Mesenteric fat pad (tissue), 1 donor: ENCODE data around the gene CBFA2T3. TPM values are rescaled to one million over a fixed set of nuclear protein-coding genes. Genes with fewer than 3 reads are reported as not detected.

ENCODE experiments used
- DNase-seq: peaks from one replicate; pipeline ENCODE4 v3.0.0-alpha.2; 2020; ENCODE audit warnings: low spot score
- total RNA-seq: library from RNA; stranded (reverse); fragmentation: NEBNext Ultra II Directional; extraction: Animal tissue kit (Norgen Biotek cat#: 25700); gene quantifications from one replicate; pipeline ENCODE4 v1.2.1, GENCODE V29; 2021
- donor health status: DM: yes; HTN: yes; CAD: no.

Gene CBFA2T3
- total RNA-seq, 1 donor from 2014 or later = 8.5 TPM

- DNase-seq = no peak
Measured at GRCh38 chr16:88911136-88911945, 65.7 kb downstream of the CBFA2T3 start.

- DNase-seq = no peak
Measured at GRCh38 chr16:88910284-88911135, 66.5 kb downstream of the CBFA2T3 start.

- no peak for DNase-seq
Measured at GRCh38 chr16:88909431-88910210, 67.4 kb downstream of the CBFA2T3 start.

GRCh38 chr16:88908307-88908706 is 68.7 kb downstream of the CBFA2T3 start:
- DNase-seq = no peak

- DNase-seq = no peak
Measured at GRCh38 chr16:88907768-88908167, 69.2 kb downstream of the CBFA2T3 start.

GRCh38 chr16:88906535-88907105 is 70.4 kb downstream of the CBFA2T3 start:
- DNase-seq = no peak

- no peak for DNase-seq
Measured at GRCh38 chr16:88906020-88906419, 71.0 kb downstream of the CBFA2T3 start.

- no peak for DNase-seq
Measured at GRCh38 chr16:88905563-88905962, 71.4 kb downstream of the CBFA2T3 start.

GRCh38 chr16:88904676-88905365 is 72.2 kb downstream of the CBFA2T3 start:
- no peak for DNase-seq

- no peak for DNase-seq
Measured at GRCh38 chr16:88903267-88903666, 73.7 kb downstream of the CBFA2T3 start.

- DNase-seq = no peak
Measured at GRCh38 chr16:88902744-88903143, 74.3 kb downstream of the CBFA2T3 start.

- no peak for DNase-seq
Measured at GRCh38 chr16:88901718-88902337, 75.2 kb downstream of the CBFA2T3 start.

- DNase-seq = no peak
Measured at GRCh38 chr16:88900662-88901052, 76.3 kb downstream of the CBFA2T3 start.

- DNase-seq = no peak
Measured at GRCh38 chr16:88899901-88900661, 76.9 kb downstream of the CBFA2T3 start.

- DNase-seq = no peak
Measured at GRCh38 chr16:88897696-88898425, 79.1 kb downstream of the CBFA2T3 start.

GRCh38 chr16:88896238-88897070 is 80.6 kb downstream of the CBFA2T3 start:
- no peak for DNase-seq

GRCh38 chr16:88895335-88895734 is 81.7 kb downstream of the CBFA2T3 start:
- DNase-seq = no peak
